NCI-H1092 (cell line): ENCODE measurements around the gene UGT2A3.

Experiments
- DNase-seq: peaks from one replicate; lab custom pipeline; 2025; lab: John Stamatoyannopoulos, UW

The UGT2A3 gene

DNA sequence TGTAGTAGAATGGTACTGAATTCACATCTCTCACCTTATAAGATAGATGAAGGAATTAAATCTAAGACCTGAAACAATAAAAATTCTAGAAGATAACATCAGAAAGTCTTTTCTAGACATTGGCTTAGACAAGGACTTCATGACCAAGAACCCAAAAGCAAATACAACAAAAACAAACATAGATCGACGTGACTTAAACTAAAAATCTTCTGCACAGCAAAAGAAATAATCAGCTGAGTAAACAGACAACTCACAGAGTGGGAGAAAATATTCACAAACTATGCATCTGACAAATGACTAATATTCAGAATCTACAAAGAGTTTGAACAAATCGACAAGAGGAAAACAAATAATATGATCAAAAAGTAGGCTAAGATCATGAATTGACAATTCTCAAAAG, 38.8 kb downstream of the UGT2A3 start:
- no peak for DNase-seq

DNA sequence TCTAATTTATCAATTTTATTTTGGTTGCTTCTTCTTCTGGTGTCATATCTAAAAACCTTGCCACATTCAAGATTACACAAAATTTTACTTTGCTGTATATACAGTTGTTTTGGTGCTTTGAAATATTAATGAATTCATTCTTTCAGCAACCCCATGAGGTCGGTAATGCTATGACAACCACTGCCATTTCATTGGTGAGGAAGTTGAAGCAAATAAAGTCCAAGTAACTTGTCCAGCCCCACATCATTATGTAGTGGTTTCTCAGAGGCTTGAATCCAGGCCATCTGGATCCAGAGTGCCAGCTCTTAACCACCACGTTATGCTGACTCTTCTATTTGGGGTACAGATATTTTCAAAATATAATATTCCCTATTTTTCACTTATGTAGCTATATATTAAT, 42.2 kb downstream of the UGT2A3 start:
- DNase-seq: no peak

DNA sequence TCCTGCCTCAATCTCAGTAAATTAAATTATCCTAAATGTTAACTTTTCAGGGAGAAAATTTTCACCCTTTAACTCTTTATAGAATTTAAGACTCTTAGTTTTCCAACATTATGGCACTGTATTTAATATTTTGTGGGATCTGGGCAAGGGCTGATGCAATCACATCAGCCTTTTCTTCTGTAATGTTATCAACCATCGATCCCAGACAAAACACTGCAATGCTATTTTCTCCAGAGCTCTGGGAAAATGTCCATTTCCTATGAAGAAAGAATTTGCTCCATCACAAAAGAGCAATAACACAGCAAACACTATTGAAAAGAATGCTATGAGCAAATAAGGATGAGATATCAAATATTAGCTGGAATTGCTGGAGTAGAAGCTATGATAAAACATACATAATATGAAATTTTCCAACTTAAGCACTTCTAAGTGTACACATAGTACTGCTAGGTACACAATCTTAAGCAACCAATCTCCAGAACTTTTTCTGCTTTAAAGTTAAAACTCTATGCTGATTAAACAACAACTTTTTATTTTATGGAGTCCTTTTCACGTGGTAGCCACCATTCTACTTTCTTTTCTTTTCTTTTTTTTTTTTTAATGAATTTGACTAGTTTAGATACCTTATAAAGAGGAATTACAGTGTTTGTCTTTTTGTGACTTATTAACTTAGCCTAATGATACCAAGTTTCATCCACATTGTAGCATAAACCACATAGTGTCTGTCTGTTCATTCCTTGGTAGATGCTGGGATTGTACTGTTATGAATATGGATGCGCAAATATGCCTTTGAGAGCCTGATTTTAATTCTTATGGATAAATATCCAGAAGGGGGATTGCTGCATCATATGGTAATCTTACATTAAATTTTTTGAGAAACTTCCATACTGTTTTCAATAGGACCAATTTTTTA, 43.6 kb downstream of the UGT2A3 start:
- DNase-seq: no peak

DNA sequence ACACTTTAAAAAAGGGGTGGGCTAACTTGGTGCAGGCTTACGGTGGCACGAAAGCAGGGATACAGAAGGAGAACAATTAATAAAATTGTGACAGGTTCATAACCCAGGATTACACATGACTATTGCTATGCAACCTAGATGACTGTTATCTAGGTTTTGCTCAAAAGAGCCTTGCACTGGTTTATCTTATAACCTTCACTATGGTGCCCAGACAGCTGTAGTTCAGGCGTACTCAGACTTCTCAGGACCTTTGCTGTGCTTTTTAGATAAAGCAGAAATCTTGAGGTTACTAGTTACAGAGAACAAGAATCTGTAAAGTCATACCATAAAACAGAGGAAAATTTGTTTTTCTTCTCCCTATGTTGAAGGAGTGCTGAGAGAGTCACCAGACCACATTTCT, 44.4 kb downstream of the UGT2A3 start:
- no peak for DNase-seq

DNA sequence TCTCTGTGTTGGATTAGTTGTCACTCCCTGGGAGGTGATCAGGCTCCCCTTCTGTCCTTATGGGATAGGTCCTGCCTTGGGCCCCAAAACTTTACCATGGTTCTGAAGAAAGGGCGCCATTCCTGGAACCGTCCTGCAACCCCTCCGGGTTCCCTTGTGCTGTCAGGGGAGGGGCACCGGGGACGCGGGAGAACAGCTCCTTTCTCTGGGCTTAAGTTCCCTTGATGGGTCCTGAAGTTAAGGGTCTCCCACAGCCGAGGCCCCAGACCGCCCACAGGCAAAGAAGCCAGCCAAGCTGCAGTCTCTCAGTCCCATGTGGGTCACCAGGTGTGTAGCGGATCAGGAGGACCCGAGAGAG, 44.8 kb downstream of the UGT2A3 start:
- DNase-seq: no peak

DNA sequence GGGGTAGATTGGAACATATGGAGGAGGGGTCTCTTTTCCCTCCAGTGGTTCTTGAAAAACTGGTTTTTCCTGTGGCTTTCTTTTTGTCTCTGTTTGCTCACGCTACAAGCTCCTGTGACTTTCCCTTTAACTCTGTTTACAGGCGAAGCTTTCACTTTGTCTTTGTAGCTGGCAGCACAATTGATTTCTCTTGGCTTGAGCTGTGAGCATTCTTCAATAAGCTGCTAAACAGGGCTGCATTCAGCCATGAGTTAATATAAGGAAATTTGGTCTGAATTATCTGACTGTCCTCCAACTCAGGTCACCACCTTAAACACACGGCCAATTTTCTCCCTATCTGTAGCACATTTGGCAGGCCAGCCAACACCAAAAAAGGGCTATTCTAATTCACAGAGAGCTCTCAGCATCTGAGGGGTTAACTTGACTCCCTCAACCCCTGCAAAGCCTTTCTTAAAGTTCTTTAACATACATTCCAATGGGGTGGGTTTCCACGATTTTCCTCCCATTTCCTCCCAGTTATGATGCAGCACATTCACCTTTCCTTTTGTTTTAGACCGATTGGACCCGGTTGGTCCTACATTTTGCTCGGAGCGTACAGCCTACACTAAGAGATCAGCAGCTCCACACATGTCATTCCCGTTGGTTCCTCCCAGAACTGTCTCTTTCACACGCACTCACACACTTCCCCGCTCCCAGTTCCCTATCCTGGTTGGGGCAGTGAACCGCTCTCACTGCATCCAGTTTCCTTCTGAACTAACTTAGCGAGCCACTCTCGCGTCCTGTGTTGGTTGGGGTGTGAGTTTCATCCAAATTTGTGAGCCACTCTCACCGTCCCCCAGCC, 45.4 kb downstream of the UGT2A3 start:
- DNase-seq: no peak

DNA sequence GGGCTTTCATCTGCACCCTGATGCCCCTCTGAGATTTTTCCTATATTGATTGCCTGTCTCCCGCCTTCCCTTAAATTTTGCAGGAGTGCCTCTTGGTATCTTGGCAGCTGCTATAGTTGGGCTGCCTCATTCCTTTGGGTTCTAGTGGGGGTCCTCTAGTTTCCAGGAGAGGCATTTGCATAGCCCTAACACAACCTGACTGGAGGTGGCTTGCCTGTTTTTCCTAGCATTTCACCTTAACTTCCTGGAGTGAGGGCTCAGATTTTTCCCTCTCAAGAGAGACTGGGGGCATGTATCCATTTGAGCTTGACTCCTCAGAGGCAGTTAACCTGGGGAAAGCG, 46.0 kb downstream of the UGT2A3 start:
- DNase-seq: no peak

DNA sequence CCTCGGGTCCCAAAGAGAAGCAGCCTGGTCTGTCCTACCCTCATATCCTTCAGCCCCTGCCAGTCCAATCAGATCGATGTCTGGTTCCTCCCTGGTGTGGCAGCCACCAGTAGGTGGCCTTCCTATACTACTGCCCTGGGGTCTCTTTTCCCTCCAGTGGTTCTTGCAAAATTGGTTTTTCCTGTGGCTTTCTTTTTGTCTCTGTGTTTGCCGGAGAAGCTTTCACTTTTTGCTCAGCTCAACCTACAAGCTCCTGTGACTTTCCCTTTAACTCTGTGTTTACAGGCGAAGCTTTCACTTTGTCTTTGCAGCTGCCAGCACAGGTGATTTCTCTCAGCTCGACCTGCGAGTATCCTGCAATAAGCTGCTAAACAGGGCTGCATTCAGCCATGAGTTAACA, 46.8 kb downstream of the UGT2A3 start:
- DNase-seq: no peak

DNA sequence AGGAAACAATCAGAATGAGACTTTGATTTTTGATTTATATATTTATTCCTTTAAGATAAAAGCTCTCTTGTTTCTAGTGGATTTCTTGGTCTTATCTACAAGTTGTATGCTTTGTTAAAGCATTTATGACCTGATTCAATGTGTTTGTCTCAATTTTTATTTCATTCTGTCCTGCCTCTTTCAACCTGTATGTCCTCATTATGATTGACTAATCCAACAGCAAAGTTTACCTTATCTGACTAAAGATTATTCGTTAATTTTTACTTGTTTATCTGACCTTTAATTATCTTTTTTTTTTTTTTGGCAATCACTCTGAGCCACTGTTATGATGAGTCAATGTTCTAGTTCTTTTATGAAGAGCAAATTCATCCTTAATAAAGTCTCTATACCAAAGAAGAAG, 54.9 kb downstream of the UGT2A3 start:
- no peak for DNase-seq

DNA sequence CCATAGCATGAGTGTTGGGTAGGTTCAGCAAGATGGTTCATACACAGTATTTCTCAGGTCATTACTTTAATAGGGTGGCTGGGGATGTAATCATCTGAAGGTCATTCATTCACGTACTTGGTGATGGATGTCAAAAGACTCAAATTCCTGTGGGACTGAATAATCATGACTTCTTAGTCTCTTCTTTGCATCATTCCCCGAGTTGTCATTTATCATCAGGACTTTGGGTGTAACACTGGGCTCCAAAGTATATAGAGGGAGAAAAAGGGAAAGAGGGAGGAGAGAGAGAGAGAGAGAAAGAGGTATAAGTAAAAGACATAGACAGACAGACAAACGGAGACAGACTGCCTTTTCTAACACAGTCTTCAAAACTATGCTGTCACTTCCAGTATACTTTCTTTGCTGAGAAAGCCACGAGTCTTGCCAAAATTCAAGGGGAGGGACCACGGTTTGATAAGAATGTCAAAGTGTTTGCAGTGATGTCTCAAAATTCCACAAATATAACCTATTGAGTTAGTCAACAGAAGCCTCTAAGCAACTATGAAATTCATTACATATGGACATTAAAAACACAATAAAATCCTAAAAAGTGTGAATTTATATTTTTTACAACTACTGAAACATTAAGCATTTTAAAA, 55.9 kb downstream of the UGT2A3 start:
- DNase-seq: no peak

DNA sequence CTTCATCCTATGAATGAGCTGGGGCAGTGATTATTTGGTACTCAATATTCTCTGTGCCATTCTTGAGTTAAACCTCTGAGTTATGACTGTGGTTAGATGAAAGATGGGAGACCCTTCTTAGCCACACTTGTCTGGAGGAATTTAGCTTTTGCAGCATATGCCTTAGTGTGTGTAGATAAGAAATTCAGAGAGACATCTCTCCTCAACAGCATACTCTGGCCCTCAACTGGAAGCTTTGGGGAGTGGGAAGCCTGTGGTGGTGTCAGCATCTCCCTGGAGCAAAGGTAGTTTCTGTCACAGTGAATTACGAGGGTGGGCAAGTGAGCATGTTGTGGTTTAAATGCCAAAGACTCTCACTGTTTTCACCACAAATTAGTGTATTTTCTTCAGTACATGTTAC, 58.7 kb downstream of the UGT2A3 start:
- DNase-seq: no peak

DNA sequence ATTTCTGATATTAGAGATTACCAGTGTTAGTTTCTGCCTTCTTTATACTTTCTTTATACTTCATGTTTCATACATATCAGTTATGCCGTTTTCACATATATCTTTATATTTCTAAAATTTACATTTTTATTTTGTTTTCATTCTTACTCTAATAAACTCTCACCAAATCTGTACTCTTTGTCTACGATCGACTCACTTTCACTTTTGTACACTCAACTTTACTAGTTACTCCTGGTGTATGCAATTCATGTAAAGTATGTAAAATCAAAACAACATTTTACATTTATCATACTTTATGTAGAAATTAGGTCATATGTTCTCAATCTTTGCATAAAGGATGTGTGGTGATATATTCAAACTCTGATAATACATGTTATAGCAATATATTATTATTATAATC, 59.9 kb downstream of the UGT2A3 start:
- DNase-seq: no peak

DNA sequence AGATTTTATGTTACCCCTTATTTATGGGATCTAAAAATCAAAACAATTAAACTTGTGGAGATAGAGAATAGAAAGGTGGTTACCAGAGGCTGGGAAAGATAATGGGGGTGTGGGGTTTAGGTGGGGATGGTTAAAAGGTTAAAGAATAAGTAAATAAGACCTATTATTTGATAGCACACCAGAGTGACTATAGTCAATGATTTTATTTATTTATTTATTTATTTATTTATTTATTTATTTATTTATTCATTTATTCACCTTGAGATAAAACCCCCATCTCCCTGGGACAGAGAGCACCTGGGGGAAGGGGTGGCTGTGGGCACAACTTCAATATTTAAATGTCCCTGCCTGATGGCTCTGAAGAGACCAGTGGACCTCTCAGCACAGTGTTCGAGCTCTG, 66.1 kb downstream of the UGT2A3 start:
- DNase-seq: no peak

DNA sequence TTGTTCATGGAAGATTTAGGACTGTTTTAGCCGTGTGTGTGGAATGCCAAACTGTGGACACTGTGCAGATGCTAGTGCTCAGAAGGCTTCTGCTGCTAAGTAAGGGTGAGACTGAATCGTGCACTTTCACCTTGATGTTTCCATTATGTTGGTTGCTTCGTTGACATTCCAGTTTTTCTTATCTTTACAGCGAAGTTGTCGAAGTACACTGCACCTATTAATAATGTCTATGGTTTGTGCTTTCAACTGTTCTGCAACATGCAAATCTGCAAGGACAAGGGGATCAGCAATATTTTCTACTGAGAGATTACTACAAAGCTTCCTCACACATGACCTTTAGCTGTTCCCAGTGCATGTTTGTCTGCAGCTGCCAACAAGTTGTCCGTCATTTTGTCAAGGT, 67.7 kb downstream of the UGT2A3 start:
- no peak for DNase-seq
